ENCODE results near the gene AK2. TPM values are rescaled to one million over a fixed set of nuclear protein-coding genes. Genes with fewer than 3 reads are reported as not detected.
"Not testable (repeated sequence)": the region's sequence is repeated elsewhere in the genome, so short reads cannot be mapped to it uniquely, and the experiment has no call there.

AK2 gene
- total RNA-seq, 1 experiment from 2014 or later = 302 TPM

- DNase-seq = no peak
- no peaks in the 10 kb centered on the region for H3K27me3 ChIP-seq
- peaks cover 9% of the 10 kb centered on the region for H3K36me3 ChIP-seq
- H3K4me3 ChIP-seq = no peak overlapping the region
- no peaks in the 10 kb centered on the region for H3K9me3 ChIP-seq
These were observed 3.2 kb upstream of the AK2 start for GRCh38 chr1:33039840-33040239.

- H3K9me3 ChIP-seq = no peaks in the 10 kb centered on the region
- H3K4me3 ChIP-seq = peak overlapping the region; percentile 95
- no peaks in the 10 kb centered on the region for H3K27me3 ChIP-seq
- no peak for DNase-seq
- peaks cover 40% of the 10 kb centered on the region for H3K36me3 ChIP-seq
These were observed 595 bp downstream of the AK2 start for GRCh38 chr1:33036051-33036525.

GRCh38 chr1:33032126-33032869 lies 4.4 kb downstream of the AK2 start:
- DNase-seq = no peak
- H3K36me3 ChIP-seq = peaks cover 63% of the 10 kb centered on the region
- no peaks in the 10 kb centered on the region for H3K27me3 ChIP-seq
- no peaks in the 10 kb centered on the region for H3K9me3 ChIP-seq
- no peak overlapping the region for H3K4me3 ChIP-seq

GRCh38 chr1:33031506-33031905 lies 5.2 kb downstream of the AK2 start:
- Histone ChIP-seq H3K4me3 (no peak overlapping the region), H3K9me3 (no peaks in the 10 kb centered on the region), H3K36me3 (peaks cover 65% of the 10 kb centered on the region), H3K27me3 (no peaks in the 10 kb centered on the region)
- no peak for DNase-seq

- no peak for DNase-seq
- Histone ChIP-seq H3K4me3 (no peak overlapping the region), H3K9me3 (no peaks in the 10 kb centered on the region), H3K27me3 (no peaks in the 10 kb centered on the region), H3K36me3 (peaks cover 64% of the 10 kb centered on the region)
These were observed 6.1 kb downstream of the AK2 start for GRCh38 chr1:33030575-33030974.

GRCh38 chr1:33029921-33030320 lies 6.8 kb downstream of the AK2 start:
- no peak for DNase-seq
- Histone ChIP-seq H3K27me3 (no peaks in the 10 kb centered on the region), H3K36me3 (peaks cover 58% of the 10 kb centered on the region), H3K4me3 (no peak overlapping the region), H3K9me3 (no peaks in the 10 kb centered on the region)

GRCh38 chr1:33029209-33029608 lies 7.5 kb downstream of the AK2 start:
- no peak for DNase-seq
- no peaks in the 10 kb centered on the region for H3K27me3 ChIP-seq

GRCh38 chr1:33025761-33026160 lies 10.9 kb downstream of the AK2 start:
- Histone ChIP-seq H3K9me3 (no peaks in the 10 kb centered on the region), H3K4me3 (no peak overlapping the region), H3K27me3 (no peaks in the 10 kb centered on the region), H3K36me3 (peaks cover 57% of the 10 kb centered on the region)
- no peak for DNase-seq

More at GRCh38 chr1:33029209-33029608, 7.5 kb downstream of the AK2 start:
- Histone ChIP-seq H3K4me3 (no peak overlapping the region), H3K9me3 (no peaks in the 10 kb centered on the region), H3K36me3 (peaks cover 58% of the 10 kb centered on the region)

- H3K4me3 ChIP-seq = no peak overlapping the region
- peaks cover 57% of the 10 kb centered on the region for H3K36me3 ChIP-seq
- H3K9me3 ChIP-seq = no peaks in the 10 kb centered on the region
- no peak for DNase-seq
- no peaks in the 10 kb centered on the region for H3K27me3 ChIP-seq
These were observed 11.5 kb downstream of the AK2 start for GRCh38 chr1:33025180-33025569.

- peaks cover 57% of the 10 kb centered on the region for H3K36me3 ChIP-seq
- not testable (repeated sequence) for H3K4me3 ChIP-seq, H3K9me3 ChIP-seq, DNase-seq, H3K27me3 ChIP-seq
These were observed 12.1 kb downstream of the AK2 start for GRCh38 chr1:33024430-33025179.

- H3K36me3 ChIP-seq = peaks cover 65% of the 10 kb centered on the region
- no peaks in the 10 kb centered on the region for H3K27me3 ChIP-seq
- H3K9me3 ChIP-seq = no peaks in the 10 kb centered on the region
- H3K4me3 ChIP-seq = no peak overlapping the region
- no peak for DNase-seq
These were observed 14.0 kb downstream of the AK2 start for GRCh38 chr1:33022650-33023200.

GRCh38 chr1:33021567-33022431 lies 14.9 kb downstream of the AK2 start:
- H3K4me3 ChIP-seq = no peak overlapping the region
- no peak for DNase-seq
- H3K36me3 ChIP-seq = peaks cover 70% of the 10 kb centered on the region
- no peaks in the 10 kb centered on the region for H3K9me3 ChIP-seq
- H3K27me3 ChIP-seq = no peaks in the 10 kb centered on the region

- no peak for DNase-seq
- peaks cover 74% of the 10 kb centered on the region for H3K36me3 ChIP-seq
- no peak overlapping the region for H3K4me3 ChIP-seq
- no peaks in the 10 kb centered on the region for H3K27me3 ChIP-seq
- H3K9me3 ChIP-seq = no peaks in the 10 kb centered on the region
These were observed 18.6 kb downstream of the AK2 start for GRCh38 chr1:33018112-33018511.

GRCh38 chr1:33017175-33017574 lies 19.5 kb downstream of the AK2 start:
- Histone ChIP-seq H3K27me3 (no peaks in the 10 kb centered on the region), H3K9me3 (no peaks in the 10 kb centered on the region), H3K36me3 (peaks cover 75% of the 10 kb centered on the region), H3K4me3 (no peak overlapping the region)
- DNase-seq = no peak

GRCh38 chr1:33015216-33015615 lies 21.5 kb downstream of the AK2 start:
- Histone ChIP-seq H3K4me3 (no peak overlapping the region), H3K36me3 (peaks cover 76% of the 10 kb centered on the region)

GRCh38 chr1:33014464-33015163 lies 22.1 kb downstream of the AK2 start:
- Histone ChIP-seq H3K4me3 (no peak overlapping the region), H3K36me3 (peaks cover 71% of the 10 kb centered on the region), H3K9me3 (no peaks in the 10 kb centered on the region), H3K27me3 (no peaks in the 10 kb centered on the region)
- no peak for DNase-seq

More at GRCh38 chr1:33015216-33015615, 21.5 kb downstream of the AK2 start:
- no peaks in the 10 kb centered on the region for H3K27me3 ChIP-seq
- H3K9me3 ChIP-seq = no peaks in the 10 kb centered on the region
- no peak for DNase-seq

All from MG63 (cell line).